Endodermal cell (in vitro differentiated cells): ENCODE measurements around the gene ABCB4. TPM values are rescaled to one million over a fixed set of nuclear protein-coding genes. Genes with fewer than 3 reads are reported as not detected.

Experiments
- DNase-seq: peaks from one replicate; pipeline ENCODE4 v3.0.0-alpha.2; 2017
- H3K27ac ChIP-seq: 2 replicates; pipeline ENCODE4 v1.5.1; 2013; ENCODE audit warnings: mild to moderate bottlenecking, low read depth, low read length, moderate library complexity
- H3K27me3 ChIP-seq: 2 replicates; pipeline ENCODE4 v1.6.1; 2013; ENCODE audit warnings: mild to moderate bottlenecking, low read length, moderate library complexity; ENCODE audit not compliant: insufficient read depth, control insufficient read depth, poor library complexity, severe bottlenecking
- H3K36me3 ChIP-seq: 2 replicates; pipeline ENCODE4 v1.7.0; 2013; ENCODE audit warnings: mild to moderate bottlenecking, low read length, moderate library complexity; ENCODE audit not compliant: control insufficient read depth, insufficient read depth
- H3K4me1 ChIP-seq: one replicate; pipeline ENCODE4 v1.7.0; 2013; ENCODE audit warnings: low read length; ENCODE audit not compliant: control insufficient read depth, insufficient read depth
- H3K4me3 ChIP-seq: 2 replicates; pipeline ENCODE4 v1.5.1; 2013; ENCODE audit warnings: mild to moderate bottlenecking, low read length, moderate library complexity
- H3K9ac ChIP-seq: 2 replicates; pipeline ENCODE4 v1.6.1; 2013; ENCODE audit warnings: mild to moderate bottlenecking, low read length, moderate library complexity; ENCODE audit not compliant: poor library complexity, severe bottlenecking; ENCODE audit errors: extremely low read depth
- H3K9me3 ChIP-seq: 2 replicates; pipeline ENCODE4 v1.6.1; 2013; ENCODE audit warnings: mild to moderate bottlenecking, low read length, moderate library complexity; ENCODE audit not compliant: control insufficient read depth
- H3K27ac Mint-ChIP-seq: 2 replicates; pipeline ENCODE4 v1.8.0; 2020; ENCODE audit warnings: mixed read lengths
- H3K27me3 Mint-ChIP-seq: 2 replicates; pipeline ENCODE4 v1.8.0; 2021; ENCODE audit warnings: mild to moderate bottlenecking, mixed read lengths; ENCODE audit not compliant: insufficient read depth
- H3K36me3 Mint-ChIP-seq: 2 replicates; pipeline ENCODE4 v1.8.0; 2020; ENCODE audit warnings: low read depth, mixed read lengths
- H3K4me1 Mint-ChIP-seq: 2 replicates; pipeline ENCODE4 v1.8.0; 2020; ENCODE audit warnings: mixed read lengths
- H3K4me3 Mint-ChIP-seq: 2 replicates; pipeline ENCODE4 v1.8.0; 2020; ENCODE audit warnings: mild to moderate bottlenecking, moderate library complexity, mixed read lengths
- H3K9me3 Mint-ChIP-seq: 2 replicates; pipeline ENCODE4 v1.8.0; 2020; ENCODE audit warnings: mild to moderate bottlenecking, mixed read lengths
- CTCF ChIP-seq: fragments of 200-600 bp; sonication (generic); conservative IDR thresholded peaks from 2 replicates; pipeline ENCODE4 v1.5.0; 2021; ENCODE audit warnings: antibody characterized with exemption, mild to moderate bottlenecking
- WGBS, 2 experiments: methylation state at CpG; one replicate each; pipeline versions ENCODE4 v1.1.5 to v1.1.7; 2013; ENCODE audit warnings: missing lambda C conversion rate in 2 of 2, mixed read lengths in 1 of 2; ENCODE audit not compliant: insufficient coverage in 1 of 2, insufficient read length in 1 of 2; 5-methylcytosine and 5-hydroxymethylcytosine counted together
- total RNA-seq, 2 donors: library from RNA; stranded (reverse); fragmentation: NEBNext Ultra II Directional in 1 of 2; extraction: Animal tissue kit (Norgen Biotek cat#: 25700) in 1 of 2; gene quantifications; 2 replicates in 1 of 2; 3 replicates in 1 of 2; pipeline ENCODE4 v1.2.1, GENCODE V29; 2021

Gene ABCB4
- total RNA-seq, 2 donors from 2014 or later, result 0.60 to 0.77 TPM

- H3K9me3 Mint-ChIP-seq, result no peaks in the 10 kb centered on the region
- H3K27ac Mint-ChIP-seq, result no peak overlapping the region
- peaks cover 14% of the 10 kb centered on the region for H3K27me3 Mint-ChIP-seq
- no peaks in the 10 kb centered on the region for H3K36me3 Mint-ChIP-seq
- no peak for DNase-seq
- no peak overlapping the region for H3K27ac ChIP-seq
- no peak overlapping the region for H3K4me3 Mint-ChIP-seq
- H3K4me3 ChIP-seq, result no peak overlapping the region
- H3K36me3 ChIP-seq, result no peaks in the 10 kb centered on the region
- 91 to 100% methylated on average over 1 to 2 of the region's 3 CpGs for WGBS, 2 experiments
- no peaks in the 10 kb centered on the region for H3K9me3 ChIP-seq
- no peak overlapping the region for H3K9ac ChIP-seq
- peaks cover 14% of the 10 kb centered on the region for H3K27me3 ChIP-seq
- TF ChIP-seq CTCF, result no peak
- H3K4me1 ChIP-seq, result no peaks in the 10 kb centered on the region
- H3K4me1 Mint-ChIP-seq, result peaks cover 6% of the 10 kb centered on the region
Measured at GRCh38 chr7:87482115-87482514, 6.6 kb upstream of the ABCB4 start.

GRCh38 chr7:87480386-87480785 is 4.9 kb upstream of the ABCB4 start:
- H3K9ac ChIP-seq, result no peak overlapping the region
- no peaks in the 10 kb centered on the region for H3K36me3 ChIP-seq
- no peak for DNase-seq
- Mint-ChIP-seq H3K36me3 (no peaks in the 10 kb centered on the region), H3K4me1 (no peaks in the 10 kb centered on the region), H3K27me3 (peaks cover 27% of the 10 kb centered on the region), H3K27ac (no peak overlapping the region), H3K9me3 (no peaks in the 10 kb centered on the region), H3K4me3 (no peak overlapping the region)
- no peaks in the 10 kb centered on the region for H3K9me3 ChIP-seq
- no peaks in the 10 kb centered on the region for H3K4me1 ChIP-seq
- no peak overlapping the region for H3K27ac ChIP-seq
- 78 to 95% methylated on average over 2 of the region's 2 CpGs for WGBS, 2 experiments
- no peak for TF ChIP-seq CTCF
- peaks cover 29% of the 10 kb centered on the region for H3K27me3 ChIP-seq
- no peak overlapping the region for H3K4me3 ChIP-seq

GRCh38 chr7:87479951-87480350 is 4.5 kb upstream of the ABCB4 start:
- Histone ChIP-seq H3K36me3 (no peaks in the 10 kb centered on the region), H3K27ac (no peak overlapping the region), H3K4me3 (no peak overlapping the region), H3K9me3 (no peaks in the 10 kb centered on the region), H3K9ac (no peak overlapping the region), H3K4me1 (no peaks in the 10 kb centered on the region), H3K27me3 (peaks cover 34% of the 10 kb centered on the region)
- Mint-ChIP-seq H3K9me3 (no peaks in the 10 kb centered on the region), H3K27me3 (peaks cover 26% of the 10 kb centered on the region), H3K27ac (no peak overlapping the region), H3K36me3 (no peaks in the 10 kb centered on the region), H3K4me3 (no peak overlapping the region), H3K4me1 (peaks cover 1% of the 10 kb centered on the region)
- DNase-seq, result no peak
- no peak for TF ChIP-seq CTCF
- 86 to 100% methylated on average over 2 of the region's 2 CpGs for WGBS, 2 experiments
